H1 (cell line): ENCODE measurements around the gene APEX2. TPM values are rescaled to one million over a fixed set of nuclear protein-coding genes. Genes with fewer than 3 reads are reported as not detected.

Experiments used
- CTCF ChIA-PET: fragments of 300-600 bp; sonication (Branson Sonifier 250); formaldehyde crosslinking; loops from one replicate; lab custom pipeline; 2021; ENCODE audit not compliant: partially characterized antibody; lab: Charles Lee
- POLR2A ChIA-PET: fragments of 300-600 bp; sonication (Branson Sonifier 250); formaldehyde crosslinking; loops from one replicate; lab custom pipeline; 2021; ENCODE audit warnings: inconsistent platforms; ENCODE audit not compliant: partially characterized antibody; lab: Charles Lee
- DNase-seq, 2 experiments: peaks; one replicate each; pipeline versions ENCODE4 v3.0.0 to v3.0.0-alpha.2; 2010 to 2022; ENCODE audit warnings: low spot score in 2 of 2, low read depth in 1 of 2, mixed read lengths in 1 of 2
- FAIRE-seq: peaks from 2 replicates; lab custom pipeline; 2011; peaks lifted over from hg19 to GRCh38; lab: Jason Lieb, UNC
- H2AFZ ChIP-seq: 2 replicates; pipeline ENCODE4 v1.8.1; 2012; ENCODE audit warnings: low read length, inconsistent platforms
- H2AK5ac ChIP-seq: 2 replicates; pipeline ENCODE4 v1.6.1; 2013; ENCODE audit warnings: low read depth, low read length
- H2BK120ac ChIP-seq: replicated peaks from 2 replicates; pipeline ENCODE3; 2013; ENCODE audit warnings: low read depth, low read length, inconsistent platforms
- H2BK12ac ChIP-seq: 2 replicates; pipeline ENCODE4 v1.6.1; 2013; ENCODE audit warnings: low read depth, low read length
- H2BK15ac ChIP-seq: 2 replicates; pipeline ENCODE4 v1.6.1; 2013; ENCODE audit warnings: low read length
- H2BK20ac ChIP-seq: 2 replicates; pipeline ENCODE4 v1.6.1; 2013; ENCODE audit warnings: low read length
- H2BK5ac ChIP-seq: 2 replicates; pipeline ENCODE4 v1.6.1; 2013; ENCODE audit warnings: low read depth, low read length
- H3K14ac ChIP-seq: 2 replicates; pipeline ENCODE4 v1.6.1; 2013; ENCODE audit warnings: inconsistent platforms; ENCODE audit not compliant: insufficient read length
- H3K18ac ChIP-seq: 2 replicates; pipeline ENCODE4 v1.6.1; 2013; ENCODE audit warnings: low read length; ENCODE audit errors: extremely low read depth
- H3K23ac ChIP-seq: 2 replicates; pipeline ENCODE4 v1.6.1; 2013; ENCODE audit warnings: inconsistent platforms; ENCODE audit not compliant: insufficient read length
- H3K23me2 ChIP-seq: 2 replicates; pipeline ENCODE4 v1.6.1; 2013; ENCODE audit warnings: low read depth, low read length
- H3K27ac ChIP-seq: 2 replicates; pipeline ENCODE4 v1.6.1; 2011; ENCODE audit warnings: low read depth, low read length, inconsistent platforms
- H3K27me3 ChIP-seq, 4 experiments: replicated peaks in 1 of 4; 1 replicate in 1 of 4; 2 replicates in 3 of 4; pipeline versions ENCODE4 v1.6.1 to v1.8.1; 2011 to 2013; ENCODE audit warnings: low read length in 3 of 4, mild to moderate bottlenecking in 3 of 4, inconsistent platforms in 2 of 4, mixed read lengths in 2 of 4, moderate library complexity in 1 of 4; ENCODE audit not compliant: control insufficient read depth in 3 of 4, insufficient read depth in 3 of 4; ENCODE audit errors: extremely low read depth in 1 of 4
- H3K36me3 ChIP-seq, 4 experiments: 2 replicates each; pipeline versions ENCODE4 v1.6.1 to v1.8.1; 2011 to 2013; ENCODE audit warnings: mild to moderate bottlenecking in 4 of 4, low read length in 3 of 4, moderate library complexity in 2 of 4, control low read depth in 1 of 4, inconsistent platforms in 1 of 4; ENCODE audit not compliant: insufficient read depth in 4 of 4, control insufficient read depth in 2 of 4
- H3K4ac ChIP-seq: replicated peaks from 2 replicates; pipeline ENCODE3; 2013; ENCODE audit warnings: low read length, low read depth, mixed read lengths, inconsistent platforms; ENCODE audit not compliant: insufficient read length
- H3K4me1 ChIP-seq, 4 experiments: replicated peaks in 1 of 4; 1 replicate in 1 of 4; 2 replicates in 3 of 4; pipeline versions ENCODE4 v1.6.1 to v1.8.1; 2011 to 2013; ENCODE audit warnings: low read length in 3 of 4, inconsistent platforms in 2 of 4, mixed read lengths in 1 of 4; ENCODE audit not compliant: insufficient read depth in 4 of 4, control insufficient read depth in 3 of 4
- H3K4me2 ChIP-seq, 2 experiments: 2 replicates each; pipeline versions ENCODE4 v1.6.1 to v1.8.1; 2011 to 2013; ENCODE audit warnings: low read depth in 2 of 2, low read length in 2 of 2, control low read depth in 1 of 2, inconsistent platforms in 1 of 2, mild to moderate bottlenecking in 1 of 2; ENCODE audit not compliant: insufficient read depth in 1 of 2
- H3K4me3 ChIP-seq, 4 experiments: fragments of 200-600, 300-600 bp in 1 of 4; sonication (generic), shearing (Covaris generic), sonication (Bioruptor Twin) in 1 of 4; 2 replicates each; pipeline versions ENCODE4 v1.5.1 to v1.8.1; 2011 to 2016; ENCODE audit warnings: low read length in 4 of 4, low read depth in 3 of 4, control low read depth in 2 of 4, inconsistent platforms in 2 of 4, mild to moderate bottlenecking in 2 of 4, mixed read lengths in 1 of 4, moderate library complexity in 1 of 4; ENCODE audit not compliant: insufficient read depth in 2 of 4; ENCODE audit errors: extremely low read depth in 1 of 4
- H3K56ac ChIP-seq: replicated peaks from 2 replicates; pipeline ENCODE3; 2013; ENCODE audit warnings: low read depth, mild to moderate bottlenecking, mixed read lengths, low read length, inconsistent platforms; ENCODE audit not compliant: insufficient read length
- H3K79me1 ChIP-seq: 2 replicates; pipeline ENCODE4 v1.6.1; 2013; ENCODE audit warnings: low read depth, low read length, control low read depth
- H3K79me2 ChIP-seq, 2 experiments: 2 replicates each; pipeline versions ENCODE4 v1.6.1 to v1.8.1; 2012 to 2013; ENCODE audit warnings: low read length in 2 of 2, mild to moderate bottlenecking in 2 of 2, inconsistent platforms in 1 of 2; ENCODE audit not compliant: insufficient read depth in 2 of 2, control insufficient read depth in 1 of 2
- H3K9ac ChIP-seq, 4 experiments: replicated peaks in 1 of 4; 1 replicate in 1 of 4; 2 replicates in 3 of 4; pipeline versions ENCODE4 v1.6.1 to v1.8.1; 2011 to 2013; ENCODE audit warnings: low read depth in 3 of 4, low read length in 3 of 4, control low read depth in 2 of 4, mild to moderate bottlenecking in 2 of 4, moderate library complexity in 2 of 4, inconsistent platforms in 1 of 4; ENCODE audit errors: extremely low read depth in 1 of 4
- H3K9me3 ChIP-seq, 2 experiments: 2 replicates each; pipeline versions ENCODE4 v1.6.1 to v1.8.1; 2012 to 2013; ENCODE audit warnings: mild to moderate bottlenecking in 2 of 2, moderate library complexity in 2 of 2, control low read depth in 1 of 2, inconsistent platforms in 1 of 2, low read depth in 1 of 2, low read length in 1 of 2, mixed read lengths in 1 of 2; ENCODE audit not compliant: insufficient read depth in 2 of 2
- H4K20me1 ChIP-seq, 2 experiments: replicated peaks in 1 of 2; 2 replicates each; pipeline versions ENCODE3 to v1.8.1; 2011 to 2013; ENCODE audit warnings: inconsistent platforms in 2 of 2, low read length in 2 of 2, mild to moderate bottlenecking in 1 of 2; ENCODE audit not compliant: insufficient read depth in 2 of 2, control insufficient read depth in 1 of 2
- H4K5ac ChIP-seq: 2 replicates; pipeline ENCODE4 v1.6.1; 2013; ENCODE audit warnings: low read length, low read depth, mixed read lengths, inconsistent platforms; ENCODE audit not compliant: insufficient read length
- H4K8ac ChIP-seq: 2 replicates; pipeline ENCODE4 v1.8.0; 2013; ENCODE audit warnings: mild to moderate bottlenecking, moderate library complexity, low read length, inconsistent platforms; ENCODE audit not compliant: insufficient read depth; ENCODE audit errors: extremely low read depth
- H4K91ac ChIP-seq: replicated peaks from 2 replicates; pipeline ENCODE3; 2013; ENCODE audit warnings: low read length, mixed read lengths, inconsistent platforms; ENCODE audit not compliant: insufficient read length
- CEBPB ChIP-seq: IDR thresholded peaks from 2 replicates; pipeline ENCODE4 v1.6.1; 2012; ENCODE audit warnings: low read depth, low read length
- CTBP2 ChIP-seq: IDR thresholded peaks from 2 replicates; pipeline ENCODE4 v1.7.0; 2011; ENCODE audit warnings: borderline replicate concordance, mild to moderate bottlenecking, moderate library complexity, mixed read lengths, low read length; ENCODE audit not compliant: insufficient read depth, insufficient read length
- EP300 ChIP-seq, 2 experiments: IDR thresholded peaks; 1 replicate in 1 of 2; 2 replicates in 1 of 2; pipeline ENCODE4 v1.6.1; 2011 to 2012; ENCODE audit warnings: low read depth in 2 of 2, low read length in 2 of 2, mild to moderate bottlenecking in 2 of 2, borderline replicate concordance in 1 of 2, inconsistent platforms in 1 of 2, moderate library complexity in 1 of 2
- JUN ChIP-seq: IDR thresholded peaks from 2 replicates; pipeline ENCODE4 v1.6.1; 2011; ENCODE audit warnings: low read depth, mild to moderate bottlenecking, improper control_type of control experiment, low read length
- NRF1 ChIP-seq: IDR thresholded peaks from 2 replicates; pipeline ENCODE4 v1.6.1; 2011; ENCODE audit warnings: mild to moderate bottlenecking, low read depth, low read length, improper control_type of control experiment
- RAD21 ChIP-seq, 2 experiments: IDR thresholded peaks in 1 of 2; conservative IDR thresholded peaks in 1 of 2; 2 replicates each; pipeline ENCODE4 v1.6.1; 2011; ENCODE audit warnings: low read depth in 2 of 2, low read length in 2 of 2, improper control_type of control experiment in 1 of 2, inconsistent platforms in 1 of 2, mild to moderate bottlenecking in 1 of 2, moderate library complexity in 1 of 2
- SP1 ChIP-seq: IDR thresholded peaks from 2 replicates; pipeline ENCODE4 v1.6.1; 2011; ENCODE audit warnings: low read depth, low read length
- TBP ChIP-seq: IDR thresholded peaks from 2 replicates; pipeline ENCODE4 v1.6.1; 2011; ENCODE audit warnings: low read depth, low read length, improper control_type of control experiment
- TEAD4 ChIP-seq: IDR thresholded peaks from 2 replicates; pipeline ENCODE4 v1.6.1; 2012; ENCODE audit warnings: low read depth, low read length, inconsistent platforms, mixed read lengths
- YY1 ChIP-seq: IDR thresholded peaks from 2 replicates; pipeline ENCODE4 v1.6.1; 2011; ENCODE audit warnings: low read depth, mild to moderate bottlenecking, low read length
- WGBS, 2 experiments: shearing (Covaris generic) in 1 of 2; methylation state at CpG; one replicate each; pipeline versions ENCODE4 v1.1.6 to v1.1.7; 2013 to 2015; ENCODE audit warnings: low lambda C conversion rate in 2 of 2, mixed read lengths in 2 of 2, inconsistent platforms in 1 of 2, low coverage in 1 of 2, missing lambda C conversion rate in 1 of 2; ENCODE audit not compliant: insufficient replicate concordance in 2 of 2, insufficient coverage in 1 of 2, insufficient read length in 1 of 2; ENCODE audit errors: extremely low coverage in 1 of 2, missing lambda C conversion rate in 1 of 2; 5-methylcytosine and 5-hydroxymethylcytosine counted together
- polyA plus RNA-seq, 7 experiments: library from polyadenylated mRNA; depleted of rRNA in 3 of 7; stranded (reverse) in 5 of 7; unstranded in 2 of 7; fragments of >200 nt in 5 of 7; fragments of 200-250 nt in 2 of 7; gene quantifications; 1 replicate in 5 of 7; 2 replicates in 1 of 7; 4 replicates in 1 of 7; pipeline versions ENCODE4 v1.2.1 to v1.2.3, GENCODE V29; 2011 to 2013; ENCODE audit warnings: missing spikeins in 2 of 7, mixed read lengths in 2 of 7
- total RNA-seq: library from RNA; stranded (reverse); fragmentation: NEBNext Ultra II Directional; extraction: Animal tissue kit (Norgen Biotek cat#: 25700); gene quantifications from 2 replicates; pipeline ENCODE4 v1.2.1, GENCODE V29; 2021
- TF ChIP-seq, protein P1 (sequence below): IDR thresholded peaks from 2 replicates; pipeline ENCODE4 v1.6.1; 2011; ENCODE audit warnings: low read depth, mild to moderate bottlenecking, low read length; ENCODE audit not compliant: insufficient read depth
- TF ChIP-seq, protein P2 (sequence below): IDR thresholded peaks from 2 replicates; pipeline ENCODE4 v1.6.1; 2012; ENCODE audit warnings: inconsistent platforms
- TF ChIP-seq, protein P3 (sequence below): IDR thresholded peaks from 2 replicates; pipeline ENCODE4 v1.6.1; 2011; ENCODE audit warnings: low read length, improper control_type of control experiment

APEX2 gene
- total and polyA plus RNA-seq, 2 of the 8 experiments (the other 6 are each of a cell fraction or from before 2014, with no cell fraction given), result 18.9 to 36.4 TPM

DNA sequence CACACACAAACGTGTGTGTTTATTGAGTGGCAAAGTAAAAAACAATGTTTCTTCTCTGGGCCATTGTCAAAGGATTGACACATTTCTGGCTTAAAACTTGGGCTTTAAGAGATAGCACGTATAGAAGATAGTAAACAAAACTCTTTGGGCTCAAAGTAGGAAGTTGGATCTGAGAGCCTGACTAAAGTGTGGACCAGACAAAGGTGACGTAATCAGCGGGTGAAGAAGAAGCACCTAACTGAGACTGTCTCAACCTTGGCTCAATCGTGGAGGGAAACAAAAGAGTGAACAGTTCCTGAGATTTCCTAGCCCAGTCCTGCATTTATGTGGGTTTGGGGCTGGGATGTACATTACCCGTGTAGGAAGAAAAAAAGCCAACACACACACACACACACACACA, 19.8 kb upstream of the APEX2 start:
- no peak overlapping the region for H3K4ac ChIP-seq
- 36% methylated on average over 2 of the region's 6 CpGs; no CpG with 5 or more reads in 1 of the 2 experiments for WGBS, 2 experiments
- no peak overlapping the region for H4K91ac ChIP-seq
- no peak overlapping the region for H2BK120ac ChIP-seq
- ChIA-PET CTCF (no interaction called here), POLR2A (no interaction called here)
- H2BK15ac ChIP-seq, result no peak overlapping the region
- H3K9ac ChIP-seq, result no peak overlapping the region
- no peak overlapping the region for H3K56ac ChIP-seq
- H3K9me3 ChIP-seq, result no peaks in the 10 kb centered on the region; a peak in 1 of 4 replicates
- no peaks in the 10 kb centered on the region for H3K79me2 ChIP-seq
- H3K14ac ChIP-seq, result no peak overlapping the region
- no peaks in the 10 kb centered on the region for H3K79me1 ChIP-seq
- H3K4me3 ChIP-seq, result no peak overlapping the region
- no peak for DNase-seq
- no peaks in the 10 kb centered on the region for H3K36me3 ChIP-seq
- H2BK5ac ChIP-seq, result no peak overlapping the region
- H4K20me1 ChIP-seq, result no peaks in the 10 kb centered on the region
- no peak overlapping the region for H3K23ac ChIP-seq
- no peak overlapping the region for H4K5ac ChIP-seq
- H4K8ac ChIP-seq, result no peak overlapping the region
- no peak overlapping the region for H3K4me2 ChIP-seq
- H3K18ac ChIP-seq, result no peak overlapping the region
- H2BK12ac ChIP-seq, result no peak overlapping the region
- no peak overlapping the region for H2AK5ac ChIP-seq
- no peak overlapping the region for H3K27ac ChIP-seq
- H2BK20ac ChIP-seq, result no peak overlapping the region
- no peaks in the 10 kb centered on the region for H3K4me1 ChIP-seq
- H3K27me3 ChIP-seq, result no peaks in the 10 kb centered on the region
- no peak overlapping the region for H2AFZ ChIP-seq
- no peaks in the 10 kb centered on the region for H3K23me2 ChIP-seq
- no peak for FAIRE-seq
- no peak for TF ChIP-seq SP1
- TF ChIP-seq, protein P1, sequence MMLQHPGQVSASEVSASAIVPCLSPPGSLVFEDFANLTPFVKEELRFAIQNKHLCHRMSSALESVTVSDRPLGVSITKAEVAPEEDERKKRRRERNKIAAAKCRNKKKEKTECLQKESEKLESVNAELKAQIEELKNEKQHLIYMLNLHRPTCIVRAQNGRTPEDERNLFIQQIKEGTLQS, result no peak
- no peak for TF ChIP-seq YY1
- TF ChIP-seq, protein P2, sequence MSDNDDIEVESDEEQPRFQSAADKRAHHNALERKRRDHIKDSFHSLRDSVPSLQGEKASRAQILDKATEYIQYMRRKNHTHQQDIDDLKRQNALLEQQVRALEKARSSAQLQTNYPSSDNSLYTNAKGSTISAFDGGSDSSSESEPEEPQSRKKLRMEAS, result no peak
- no peak for TF ChIP-seq TBP
- TF ChIP-seq, protein P3, sequence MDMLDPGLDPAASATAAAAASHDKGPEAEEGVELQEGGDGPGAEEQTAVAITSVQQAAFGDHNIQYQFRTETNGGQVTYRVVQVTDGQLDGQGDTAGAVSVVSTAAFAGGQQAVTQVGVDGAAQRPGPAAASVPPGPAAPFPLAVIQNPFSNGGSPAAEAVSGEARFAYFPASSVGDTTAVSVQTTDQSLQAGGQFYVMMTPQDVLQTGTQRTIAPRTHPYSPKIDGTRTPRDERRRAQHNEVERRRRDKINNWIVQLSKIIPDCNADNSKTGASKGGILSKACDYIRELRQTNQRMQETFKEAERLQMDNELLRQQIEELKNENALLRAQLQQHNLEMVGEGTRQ, result no peak
- no peak for TF ChIP-seq CEBPB
- no peak for TF ChIP-seq RAD21 (IDR thresholded peaks at IDR 0.05 in 1 of 2, conservative IDR thresholded peaks at IDR 0.05 in 1 of 2; ENCODE audit: low read depth in 2 of 2, low read length in 2 of 2)
- no peak for TF ChIP-seq EP300 (IDR thresholded peaks at IDR 0.05; ENCODE audit: borderline replicate concordance in 1 of 2, low read depth in 2 of 2, low read length in 2 of 2)
- no peak for TF ChIP-seq JUN
- no peak for TF ChIP-seq NRF1
- TF ChIP-seq TEAD4, result no peak
- no peak for TF ChIP-seq CTBP2
